Measurements from ENCODE around the gene TOMM34.

The TOMM34 gene

DNA sequence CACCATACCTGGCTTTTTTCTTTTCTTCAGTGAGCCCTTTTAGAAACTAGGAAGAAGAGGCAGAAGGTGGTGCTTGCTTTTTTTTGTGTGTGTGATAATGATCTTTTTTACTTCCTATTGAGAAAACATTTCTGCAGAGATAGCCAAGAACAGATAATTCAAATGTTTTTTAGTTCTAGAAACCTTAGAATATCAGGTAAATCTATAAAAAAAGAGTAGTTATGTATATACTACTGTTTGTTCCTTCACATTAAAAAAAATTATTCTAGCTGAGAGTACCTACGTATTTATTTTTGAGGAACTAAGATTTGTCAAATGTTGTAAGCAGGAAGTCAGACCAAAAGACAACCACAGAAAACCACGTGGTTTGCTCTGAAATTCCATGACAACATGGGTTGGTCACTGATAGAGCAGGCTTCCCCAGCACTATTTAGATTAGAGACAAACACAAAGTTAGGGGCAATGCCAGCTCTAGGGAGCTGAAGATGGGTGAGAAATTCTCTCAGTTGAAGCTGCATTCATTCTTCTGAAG, 19.0 kb upstream of the TOMM34 start:
- Histone ChIP-seq H3K9me3 (ENCODE audit: control insufficient read depth, insufficient read depth, low read length) (no peaks in the 10 kb centered on the region), H3K4me3 (ENCODE audit: low read depth, low read length) (no peak overlapping the region), H3K9ac (ENCODE audit: low read depth, low read length) (no peak overlapping the region), H3K4me1 (ENCODE audit: control insufficient read depth, insufficient read depth, low read length) (no peaks in the 10 kb centered on the region), H3K27me3 (ENCODE audit: control insufficient read depth, insufficient read depth, low read length) (no peaks in the 10 kb centered on the region), H3K36me3 (ENCODE audit: control insufficient read depth, insufficient read depth, low read length) (peaks cover 86% of the 10 kb centered on the region), H3K27ac (ENCODE audit: low read depth, low read length) (no peak overlapping the region)

DNA sequence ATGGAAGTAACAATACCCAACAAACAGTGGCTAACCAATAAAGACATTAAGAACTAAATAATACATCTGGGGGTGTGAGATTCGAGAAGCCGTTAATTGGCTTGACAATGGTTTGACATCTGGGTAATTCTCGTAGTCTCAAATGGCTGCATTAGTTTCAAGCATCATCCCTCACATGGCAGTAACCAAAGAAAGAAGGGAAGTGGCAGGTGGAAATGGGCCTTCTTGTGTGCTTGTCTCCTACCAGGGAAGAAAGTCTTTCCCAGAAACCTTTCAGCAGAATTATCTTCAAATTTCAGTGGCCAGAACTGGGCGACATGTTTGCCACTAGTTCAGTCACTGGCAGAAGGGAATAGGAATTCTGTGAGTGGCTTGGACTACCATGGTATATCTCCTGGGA, 16.5 kb upstream of the TOMM34 start:
- Histone ChIP-seq H3K4me1 (ENCODE audit: control insufficient read depth, insufficient read depth, low read length) (no peaks in the 10 kb centered on the region), H3K27ac (ENCODE audit: low read depth, low read length) (no peak overlapping the region), H3K36me3 (ENCODE audit: control insufficient read depth, insufficient read depth, low read length) (peaks cover 93% of the 10 kb centered on the region), H3K4me3 (ENCODE audit: low read depth, low read length) (no peak overlapping the region), H3K9ac (ENCODE audit: low read depth, low read length) (no peak overlapping the region), H3K27me3 (ENCODE audit: control insufficient read depth, insufficient read depth, low read length) (no peaks in the 10 kb centered on the region), H3K9me3 (ENCODE audit: control insufficient read depth, insufficient read depth, low read length) (no peaks in the 10 kb centered on the region)

DNA sequence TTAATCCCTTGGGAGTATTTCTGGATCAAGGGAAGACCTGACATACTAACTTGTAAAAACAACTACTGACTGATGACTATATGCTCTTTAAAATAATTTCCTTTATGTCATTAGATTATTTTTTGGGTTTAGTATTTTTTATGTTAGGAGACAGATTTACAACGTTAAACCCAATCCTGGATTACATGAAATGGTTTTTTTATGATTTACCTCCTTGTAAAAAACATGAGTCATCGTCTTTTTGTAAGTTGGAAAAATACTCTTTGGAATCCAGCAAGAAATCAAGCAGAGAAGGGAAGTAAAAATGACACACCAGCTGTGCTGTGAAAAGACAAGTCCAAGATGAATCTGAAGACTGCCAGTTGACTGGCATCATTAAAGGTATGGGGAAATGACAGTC, 12.9 kb upstream of the TOMM34 start:
- H3K9me3 ChIP-seq (ENCODE audit: control insufficient read depth, insufficient read depth, low read length) = no peaks in the 10 kb centered on the region
- H3K27ac ChIP-seq (ENCODE audit: low read depth, low read length) = no peak overlapping the region
- peaks cover 59% of the 10 kb centered on the region for H3K36me3 ChIP-seq (ENCODE audit: control insufficient read depth, insufficient read depth, low read length)
- no peak overlapping the region for H3K4me3 ChIP-seq (ENCODE audit: low read depth, low read length)
- no peaks in the 10 kb centered on the region for H3K27me3 ChIP-seq (ENCODE audit: control insufficient read depth, insufficient read depth, low read length)
- no peak overlapping the region for H3K9ac ChIP-seq (ENCODE audit: low read depth, low read length)
- peaks cover 9% of the 10 kb centered on the region; the same call in 1 of the 2 replicates for H3K4me1 ChIP-seq (ENCODE audit: control insufficient read depth, insufficient read depth, low read length)

DNA sequence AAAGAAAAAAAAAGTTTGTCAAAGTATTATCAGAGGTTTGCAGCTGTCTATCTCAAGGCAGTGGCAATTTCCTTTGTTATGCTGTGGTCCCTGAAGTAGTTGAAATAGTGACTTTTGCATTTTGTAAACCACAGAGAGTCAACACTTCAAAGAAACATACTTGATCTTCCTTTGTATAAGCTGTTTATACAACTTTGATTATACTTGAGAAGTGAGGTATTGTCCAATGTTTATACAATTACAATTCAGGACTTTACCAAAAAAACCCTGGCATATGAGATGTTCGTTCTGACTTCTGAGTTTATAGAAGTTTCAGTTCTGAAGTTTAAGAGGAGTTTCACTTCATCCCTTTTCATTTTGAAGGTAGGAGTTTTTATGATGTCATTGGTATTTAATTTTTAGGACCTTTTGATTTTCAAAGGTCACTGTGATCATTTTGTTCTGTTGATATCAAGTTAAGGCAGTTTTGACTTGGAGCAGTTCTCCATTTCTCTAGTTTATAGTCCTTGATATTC, 10.1 kb upstream of the TOMM34 start:
- no peaks in the 10 kb centered on the region for H3K9me3 ChIP-seq (ENCODE audit: control insufficient read depth, insufficient read depth, low read length)
- no peak overlapping the region for H3K27ac ChIP-seq (ENCODE audit: low read depth, low read length)
- no peak overlapping the region for H3K4me3 ChIP-seq (ENCODE audit: low read depth, low read length)
- H3K9ac ChIP-seq (ENCODE audit: low read depth, low read length) = no peak overlapping the region
- peaks cover 34% of the 10 kb centered on the region for H3K36me3 ChIP-seq (ENCODE audit: control insufficient read depth, insufficient read depth, low read length)
- H3K4me1 ChIP-seq (ENCODE audit: control insufficient read depth, insufficient read depth, low read length) = peaks cover 19% of the 10 kb centered on the region; the same call in 1 of the 2 replicates
- H3K27me3 ChIP-seq (ENCODE audit: control insufficient read depth, insufficient read depth, low read length) = peaks cover 2% of the 10 kb centered on the region; the same call in 1 of the 2 replicates

DNA sequence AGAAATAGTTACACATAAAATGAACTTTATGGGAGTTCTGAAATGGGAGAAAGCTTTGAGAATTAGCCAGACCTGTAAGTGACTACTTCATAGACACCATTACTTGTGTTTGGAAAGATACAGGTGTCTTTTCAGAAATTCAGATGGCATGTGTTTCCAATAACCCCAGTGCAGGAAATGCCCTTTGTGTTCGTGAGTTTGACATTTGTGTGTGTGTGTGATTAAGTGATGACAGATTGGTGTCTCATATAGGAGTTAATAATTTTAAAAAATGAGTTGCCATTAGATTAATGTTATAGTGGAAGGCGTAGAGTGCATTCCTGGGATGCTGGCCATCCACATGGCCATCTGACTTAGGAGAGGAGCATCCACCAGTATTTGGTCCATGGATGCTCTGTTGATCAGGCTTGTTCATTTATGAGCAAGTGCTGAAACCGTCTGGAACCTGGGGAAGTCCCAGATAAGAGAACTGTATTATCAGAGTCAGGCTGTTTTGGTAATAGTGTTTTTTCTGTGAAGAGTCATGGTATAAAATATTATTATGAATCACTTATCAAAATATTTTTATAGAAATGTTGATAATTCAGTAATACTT, 9.2 kb upstream of the TOMM34 start:
- Histone ChIP-seq H3K4me3 (ENCODE audit: low read depth, low read length) (no peak overlapping the region), H3K4me1 (ENCODE audit: control insufficient read depth, insufficient read depth, low read length) (peaks cover 19% of the 10 kb centered on the region; the same call in 1 of the 2 replicates), H3K27me3 (ENCODE audit: control insufficient read depth, insufficient read depth, low read length) (peaks cover 9% of the 10 kb centered on the region), H3K36me3 (ENCODE audit: control insufficient read depth, insufficient read depth, low read length) (peaks cover 25% of the 10 kb centered on the region), H3K9ac (ENCODE audit: low read depth, low read length) (no peak overlapping the region), H3K27ac (ENCODE audit: low read depth, low read length) (no peak overlapping the region), H3K9me3 (ENCODE audit: control insufficient read depth, insufficient read depth, low read length) (no peaks in the 10 kb centered on the region)

DNA sequence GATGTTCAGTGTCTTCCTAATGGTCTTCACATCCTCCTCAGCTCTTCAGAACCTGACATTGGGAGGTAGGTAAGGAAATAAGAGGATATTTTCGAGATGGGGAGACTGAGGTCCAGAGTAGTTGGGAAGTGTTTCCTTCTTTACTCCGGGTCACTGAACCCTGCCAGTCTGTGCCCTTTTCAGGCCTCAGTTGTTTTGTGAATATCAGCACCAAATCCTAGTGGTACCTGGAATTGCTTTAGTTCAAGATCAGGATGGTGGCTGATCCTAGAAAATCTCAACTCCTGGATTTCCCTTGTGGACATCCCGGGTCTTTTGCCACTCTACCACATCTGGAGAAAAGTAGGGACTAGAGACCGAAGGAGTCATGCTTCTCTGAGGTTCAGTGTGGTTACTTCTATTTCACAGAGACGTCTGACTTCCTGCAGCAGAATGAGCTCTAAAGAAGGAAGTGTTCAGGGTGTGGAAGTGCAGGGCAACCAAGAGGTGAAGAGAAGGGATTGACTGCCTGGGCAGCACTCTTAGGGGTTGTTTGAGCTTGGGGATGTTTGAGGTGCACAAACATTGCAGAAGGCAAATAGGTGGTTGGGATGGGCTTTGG, 7.1 kb upstream of the TOMM34 start:
- Histone ChIP-seq H3K4me1 (ENCODE audit: control insufficient read depth, insufficient read depth, low read length) (peaks cover 19% of the 10 kb centered on the region; the same call in 1 of the 2 replicates), H3K27ac (ENCODE audit: low read depth, low read length) (no peak overlapping the region), H3K36me3 (ENCODE audit: control insufficient read depth, insufficient read depth, low read length) (peaks cover 4% of the 10 kb centered on the region), H3K9me3 (ENCODE audit: control insufficient read depth, insufficient read depth, low read length) (no peaks in the 10 kb centered on the region), H3K4me3 (ENCODE audit: low read depth, low read length) (peak overlapping the region; percentile 88), H3K27me3 (ENCODE audit: control insufficient read depth, insufficient read depth, low read length) (peaks cover 27% of the 10 kb centered on the region), H3K9ac (ENCODE audit: low read depth, low read length) (no peak overlapping the region)

DNA sequence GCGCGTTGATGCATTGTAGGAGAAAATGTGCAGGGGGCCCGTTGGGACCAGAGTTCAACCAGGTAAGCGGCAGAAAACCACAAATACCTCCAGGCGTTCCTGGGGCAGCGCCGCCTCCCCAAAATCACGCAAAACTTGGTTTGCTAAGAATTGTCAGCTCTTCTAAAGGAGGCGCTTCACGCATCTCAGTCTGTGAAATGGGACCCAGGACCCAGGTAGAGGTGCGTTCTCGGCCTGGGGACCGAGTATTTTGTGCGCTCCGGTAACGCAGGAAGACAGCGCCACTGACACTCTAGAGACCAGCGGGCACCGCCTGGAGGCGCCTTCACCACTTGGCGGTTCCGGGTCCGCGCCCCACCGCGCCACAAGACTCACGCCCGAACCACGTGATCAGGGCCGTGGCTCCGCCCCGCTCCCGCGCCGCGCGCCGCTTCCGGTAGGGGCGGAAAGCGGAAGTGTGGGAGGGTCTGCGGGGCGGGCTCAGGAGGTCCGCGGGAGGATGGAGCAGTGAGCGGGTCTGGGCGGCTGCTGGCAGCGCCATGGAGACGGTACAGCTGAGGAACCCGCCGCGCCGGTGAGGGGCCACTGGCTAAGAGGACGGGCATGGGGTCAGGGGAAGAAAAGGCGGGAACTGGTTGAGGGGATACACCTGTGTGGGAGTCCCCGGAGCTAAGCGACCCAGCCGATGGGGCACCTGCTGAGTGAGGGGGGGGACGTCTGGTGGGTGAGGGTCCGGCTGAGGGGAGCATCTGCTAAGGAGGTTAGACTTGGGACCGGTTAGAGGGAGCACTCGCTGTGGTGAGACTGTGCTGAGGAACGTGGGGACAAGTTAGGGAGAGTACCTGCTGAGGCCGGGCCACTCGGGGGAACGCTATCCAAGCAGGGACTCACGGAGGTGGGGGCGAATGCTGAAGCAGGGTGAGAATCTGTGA, 6.1 kb upstream of the TOMM34 start, which contains the start of gene STK4:
Gene STK4 (plus strand): TSS at position 483 of the 932 bp plus-strand sequence. CDS start 57 bp downstream, at position 540.
- H3K4me3 ChIP-seq (ENCODE audit: low read depth, low read length) = peak within 1 kb of the TSS; percentile 88
- peak within 1 kb of the TSS; percentile 77 for H3K27ac ChIP-seq (ENCODE audit: low read depth, low read length)
- H3K4me1 ChIP-seq (ENCODE audit: control insufficient read depth, insufficient read depth, low read length) = peaks cover 25% of the 10 kb centered on the region
- H3K36me3 ChIP-seq (ENCODE audit: control insufficient read depth, insufficient read depth, low read length) = no peaks in the 10 kb centered on the region
- no peaks in the 10 kb centered on the region for H3K9me3 ChIP-seq (ENCODE audit: control insufficient read depth, insufficient read depth, low read length)
- peak within 1 kb of the TSS; percentile 44 for H3K9ac ChIP-seq (ENCODE audit: low read depth, low read length)
- H3K27me3 ChIP-seq (ENCODE audit: control insufficient read depth, insufficient read depth, low read length) = peaks cover 35% of the 10 kb centered on the region

DNA sequence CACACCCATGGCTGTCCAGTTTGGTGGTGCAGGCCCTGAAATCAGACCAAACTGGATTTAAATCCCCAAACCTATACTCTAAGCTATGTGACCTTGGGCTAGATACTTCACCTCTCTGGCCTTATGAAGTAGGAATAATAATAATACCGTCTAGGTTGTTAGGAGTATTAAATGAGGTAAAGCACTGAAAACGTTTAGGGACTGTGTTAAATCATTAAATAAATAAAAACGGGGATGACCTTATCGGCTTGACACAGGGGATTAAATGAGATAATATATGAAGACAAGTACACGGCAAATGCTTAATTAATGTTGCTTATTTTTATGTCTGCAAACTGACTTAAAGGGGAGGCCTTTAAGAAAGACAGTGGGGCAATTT, 5.4 kb upstream of the TOMM34 start:
- Histone ChIP-seq H3K27ac (ENCODE audit: low read depth, low read length) (peak overlapping the region; percentile 77), H3K4me1 (ENCODE audit: control insufficient read depth, insufficient read depth, low read length) (peaks cover 29% of the 10 kb centered on the region), H3K9ac (ENCODE audit: low read depth, low read length) (peak overlapping the region; percentile 32; the same call in 1 of the 2 replicates), H3K27me3 (ENCODE audit: control insufficient read depth, insufficient read depth, low read length) (peaks cover 42% of the 10 kb centered on the region), H3K9me3 (ENCODE audit: control insufficient read depth, insufficient read depth, low read length) (no peaks in the 10 kb centered on the region), H3K4me3 (ENCODE audit: low read depth, low read length) (peak overlapping the region; percentile 88), H3K36me3 (ENCODE audit: control insufficient read depth, insufficient read depth, low read length) (no peaks in the 10 kb centered on the region)

DNA sequence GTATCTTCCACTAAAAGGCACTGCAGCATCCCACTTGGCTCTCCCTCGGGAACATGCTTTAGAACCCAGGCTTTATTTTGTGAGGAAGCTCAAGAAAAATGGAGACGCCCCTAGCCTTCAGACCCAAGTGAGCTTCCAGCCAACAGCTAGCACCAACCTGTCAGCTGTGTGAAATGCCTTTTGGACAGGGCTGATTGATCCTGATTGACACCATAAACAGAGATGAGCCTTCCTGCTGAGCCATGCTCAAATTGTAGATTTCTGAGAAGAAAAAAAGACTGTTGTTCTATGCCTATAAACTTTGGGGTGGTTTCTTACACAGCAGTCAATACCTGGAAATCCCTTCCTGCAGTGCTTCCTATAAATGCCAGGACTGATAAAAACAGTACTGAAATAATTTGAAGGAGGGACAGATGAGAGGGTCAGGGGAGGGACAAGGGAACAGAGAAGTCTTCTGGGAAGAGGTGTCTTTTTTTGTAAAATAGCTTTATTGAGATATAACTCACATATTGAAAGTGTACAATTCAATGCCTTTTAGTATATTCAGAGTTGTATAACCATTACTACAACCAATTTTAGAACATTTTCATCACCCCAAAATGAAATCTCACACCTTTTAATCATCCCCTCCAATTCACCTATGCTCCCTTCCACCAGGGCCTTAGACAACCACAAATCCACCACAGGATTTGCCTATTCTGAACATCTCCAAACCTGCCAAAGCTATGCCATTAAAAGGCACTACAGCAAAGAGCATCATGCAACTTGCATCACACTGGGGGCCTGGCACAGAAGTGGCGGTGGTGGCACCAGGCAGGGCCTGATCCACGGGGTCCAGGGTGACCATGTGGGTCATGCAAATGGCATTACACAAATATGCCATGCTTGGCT, 3.4 kb upstream of the TOMM34 start:
- Histone ChIP-seq H3K9ac (ENCODE audit: low read depth, low read length) (no peak overlapping the region), H3K27ac (ENCODE audit: low read depth, low read length) (no peak overlapping the region), H3K4me1 (ENCODE audit: control insufficient read depth, insufficient read depth, low read length) (peaks cover 31% of the 10 kb centered on the region), H3K27me3 (ENCODE audit: control insufficient read depth, insufficient read depth, low read length) (peaks cover 46% of the 10 kb centered on the region), H3K4me3 (ENCODE audit: low read depth, low read length) (no peak overlapping the region), H3K36me3 (ENCODE audit: control insufficient read depth, insufficient read depth, low read length) (no peaks in the 10 kb centered on the region), H3K9me3 (ENCODE audit: control insufficient read depth, insufficient read depth, low read length) (no peaks in the 10 kb centered on the region)

DNA sequence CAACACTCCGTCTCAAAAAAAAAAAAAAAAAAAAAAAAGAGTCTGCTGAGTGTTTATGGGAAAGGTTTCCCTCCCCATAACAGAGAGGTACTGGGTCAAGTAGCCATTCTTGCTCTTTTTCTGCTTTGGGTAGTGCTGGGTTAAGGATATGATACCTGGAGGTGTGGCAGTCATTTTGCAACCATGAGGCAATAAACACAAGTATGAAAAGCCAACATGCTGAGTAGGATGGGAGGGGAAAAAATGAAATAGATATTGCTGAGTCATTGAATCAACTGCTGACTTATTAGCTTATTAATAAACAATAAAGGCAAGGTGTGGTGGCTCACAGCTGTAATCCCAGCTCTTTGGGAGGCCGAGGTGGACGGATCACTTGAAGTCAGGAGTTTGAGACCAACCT, 2.3 kb upstream of the TOMM34 start:
- H3K36me3 ChIP-seq (ENCODE audit: control insufficient read depth, insufficient read depth, low read length) = peaks cover 8% of the 10 kb centered on the region; the same call in 1 of the 2 replicates
- H3K27ac ChIP-seq (ENCODE audit: low read depth, low read length) = no peak overlapping the region
- no peak overlapping the region for H3K9ac ChIP-seq (ENCODE audit: low read depth, low read length)
- H3K27me3 ChIP-seq (ENCODE audit: control insufficient read depth, insufficient read depth, low read length) = peaks cover 46% of the 10 kb centered on the region
- peaks cover 27% of the 10 kb centered on the region for H3K4me1 ChIP-seq (ENCODE audit: control insufficient read depth, insufficient read depth, low read length)
- H3K9me3 ChIP-seq (ENCODE audit: control insufficient read depth, insufficient read depth, low read length) = no peaks in the 10 kb centered on the region
- no peak overlapping the region for H3K4me3 ChIP-seq (ENCODE audit: low read depth, low read length)

Measured in HUES48 (cell line).